Measurements from ENCODE around the gene SND1. TPM values are rescaled to one million over a fixed set of nuclear protein-coding genes. Genes with fewer than 3 reads are reported as not detected.

SND1 gene
- total RNA-seq, 1 experiment from 2014 or later: 218 TPM

- H3K56ac ChIP-seq (ENCODE audit: insufficient read length, low read depth, low read length): no peak overlapping the region
- no peak overlapping the region for H3K4ac ChIP-seq (ENCODE audit: low read depth, low read length)
- no peaks in the 10 kb centered on the region for H3K4me1 ChIP-seq (ENCODE audit: insufficient read depth, low read length)
- Mint-ChIP-seq H3K9me3 (no peaks in the 10 kb centered on the region; a peak in 1 of 5 replicates), H3K4me1 (peaks cover 5 to 8% of the 10 kb centered on the region in 2 experiments), H3K4me3 (no peak overlapping the region), H3K36me3 (ENCODE audit: insufficient read depth in 1 of 3, low read depth in 3 of 3) (no peaks in the 10 kb centered on the region), H3K27ac (peak overlapping the region in 1 of 3 experiments; percentile 86; a peak in 1 of 7 replicates), H3K27me3 (ENCODE audit: low read depth) (peaks cover 67% of the 10 kb centered on the region)
- no peak for TF ChIP-seq CTCF (conservative IDR thresholded peaks at IDR 0.05)
- no peak overlapping the region for H4K8ac ChIP-seq (replicated peaks; ENCODE audit: insufficient read length, low read depth, low read length)
- H3K79me2 ChIP-seq (ENCODE audit: insufficient read depth, low read length): no peaks in the 10 kb centered on the region
- no peaks in the 10 kb centered on the region for H3K23me2 ChIP-seq (ENCODE audit: insufficient read length, low read depth, low read length, poor library complexity, severe bottlenecking)
- no CpG with 5 or more reads among the region's 10 CpGs for WGBS (ENCODE audit: extremely low coverage, insufficient read length, low lambda C conversion rate)
- H3K9me3 ChIP-seq (ENCODE audit: control insufficient read depth, low read depth, low read length): no peaks in the 10 kb centered on the region
- H4K20me1 ChIP-seq (ENCODE audit: control insufficient read depth, insufficient read depth, insufficient read length): no peaks in the 10 kb centered on the region
- H3K23ac ChIP-seq (ENCODE audit: insufficient read length, low read depth, low read length): no peak overlapping the region
- no peak overlapping the region for H3K18ac ChIP-seq (ENCODE audit: insufficient read length, low read depth, low read length)
- no peak overlapping the region for H2BK15ac ChIP-seq (ENCODE audit: low read depth, low read length)
- no peak overlapping the region for H3K9ac ChIP-seq (ENCODE audit: extremely low read depth, insufficient read length, low read length)
- H2BK120ac ChIP-seq (ENCODE audit: low read depth, low read length, poor library complexity, severe bottlenecking): no peak overlapping the region
- H3K4me2 ChIP-seq (ENCODE audit: insufficient read depth, insufficient read length, low read length): no peak overlapping the region
- no peak overlapping the region for H4K91ac ChIP-seq (ENCODE audit: insufficient read length, low read depth, low read length)
- H2BK20ac ChIP-seq (ENCODE audit: low read depth, low read length, poor library complexity, severe bottlenecking): no peak overlapping the region
- H3K79me1 ChIP-seq (ENCODE audit: insufficient read depth, low read depth, low read length, poor library complexity, severe bottlenecking): no peaks in the 10 kb centered on the region
- no peak overlapping the region for H4K5ac ChIP-seq (ENCODE audit: insufficient read length, low read depth, low read length)
- no peak overlapping the region for H2AFZ ChIP-seq (ENCODE audit: low read length)
- no peak overlapping the region for H3K14ac ChIP-seq (ENCODE audit: insufficient read depth, low read length)
- H2AK5ac ChIP-seq (ENCODE audit: insufficient read length, low read length): no peak overlapping the region
- no peaks in the 10 kb centered on the region; the same call in 1 of the 2 replicates for H3K27me3 ChIP-seq (ENCODE audit: insufficient read depth, low read length)
- no peak for DNase-seq
- H2BK5ac ChIP-seq (ENCODE audit: insufficient read length, low read length): no peak overlapping the region
- H2BK12ac ChIP-seq (ENCODE audit: insufficient read length, low read depth, low read length): no peak overlapping the region
- H3K27ac ChIP-seq (ENCODE audit: insufficient read length, low read depth, low read length): no peak overlapping the region
- no peak overlapping the region for H3T11ph ChIP-seq (ENCODE audit: low read length)
These were observed 463.4 kb downstream of the SND1 start for GRCh38 chr7:128115336-128115820.

Data from H9 (cell line).